Brain pericyte (primary cell): ENCODE measurements around the gene CRYBA2.

Experiments
- DNase-seq: peaks from one replicate; pipeline ENCODE4 v3.0.0-alpha.2; 2012; ENCODE audit warnings: low read depth, low spot score

The CRYBA2 gene

GRCh38 chr2:218982586-218983262, 10.5 kb downstream of the CRYBA2 start:
- no peak for DNase-seq

DNA sequence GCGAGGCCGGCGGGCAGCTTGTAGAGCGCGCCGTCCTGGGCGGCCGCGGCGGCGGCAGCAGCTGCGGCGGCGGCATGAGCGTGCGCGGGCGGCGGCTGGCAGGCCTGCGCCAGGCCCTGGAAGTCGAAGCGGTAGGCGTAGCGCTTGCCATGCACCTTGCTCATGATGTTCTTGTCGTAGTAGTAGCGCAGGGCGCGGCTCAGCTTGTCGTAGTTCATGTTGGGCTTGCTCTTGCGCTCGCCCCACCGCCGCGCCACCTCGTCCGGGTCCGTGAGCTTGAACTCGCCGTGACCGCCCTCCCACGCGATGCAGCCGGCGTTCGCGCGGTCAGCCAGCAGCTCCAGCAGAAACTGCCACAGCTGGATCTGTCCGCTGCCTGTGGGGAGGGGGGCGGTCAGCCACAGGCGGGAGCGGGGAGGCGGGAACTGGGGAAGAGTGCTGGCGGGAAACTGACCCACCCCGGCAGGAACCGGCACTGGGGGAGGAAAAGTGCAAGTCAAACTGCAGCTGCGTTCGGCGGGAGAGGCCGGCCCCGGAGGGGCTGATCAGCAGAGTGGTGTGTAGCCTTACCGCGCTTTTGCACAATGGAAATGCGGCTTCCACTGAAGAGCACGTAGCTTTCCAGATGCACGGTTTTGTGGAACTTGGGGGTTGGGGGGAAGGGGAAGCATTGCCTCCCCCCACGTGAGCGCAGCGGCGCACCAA, 11.2 kb downstream of the CRYBA2 start:
- DNase-seq = no peak

- DNase-seq = no peak
These were observed 11.8 kb downstream of the CRYBA2 start for GRCh38 chr2:218981390-218981880.

DNA sequence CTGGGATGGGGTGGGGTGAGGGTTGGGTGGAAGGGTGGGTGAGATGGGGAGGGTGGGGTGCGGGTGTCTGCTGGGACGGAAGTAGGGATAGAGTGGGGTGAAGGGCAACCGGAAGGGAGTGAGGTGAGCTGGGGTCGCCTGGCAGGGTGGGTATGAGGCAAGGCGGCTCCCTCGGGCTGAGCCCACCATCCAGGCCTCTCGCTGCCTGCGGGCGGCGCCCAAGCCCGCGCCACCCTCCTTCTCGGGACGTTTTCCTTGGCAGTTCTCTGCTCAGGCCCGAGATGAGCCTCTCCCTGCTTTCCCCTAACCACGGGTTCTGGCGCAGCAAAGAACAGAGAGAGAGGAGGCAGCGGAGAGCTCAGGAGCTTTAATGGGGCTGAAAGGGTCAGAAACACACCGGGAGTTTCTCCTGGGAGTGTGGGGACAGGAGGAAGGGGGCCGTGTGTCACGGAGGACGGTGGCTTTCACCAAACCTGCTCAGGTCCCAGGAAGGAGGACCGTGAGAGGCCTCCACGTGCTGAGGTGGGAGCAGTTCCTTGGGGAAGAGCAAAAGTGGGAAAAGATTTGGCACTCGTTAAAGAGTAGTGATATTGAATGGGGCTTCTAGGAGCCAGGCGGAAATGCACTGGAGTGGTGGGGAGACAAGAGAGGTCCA, 12.4 kb downstream of the CRYBA2 start:
- no peak for DNase-seq

- DNase-seq = peak; percentile 29
These were observed 13.1 kb downstream of the CRYBA2 start for GRCh38 chr2:218979846-218980734.

GRCh38 chr2:218975060-218975777, 18.0 kb downstream of the CRYBA2 start:
- no peak for DNase-seq

- DNase-seq = no peak
These were observed 22.3 kb downstream of the CRYBA2 start for GRCh38 chr2:218970894-218971293.

DNA sequence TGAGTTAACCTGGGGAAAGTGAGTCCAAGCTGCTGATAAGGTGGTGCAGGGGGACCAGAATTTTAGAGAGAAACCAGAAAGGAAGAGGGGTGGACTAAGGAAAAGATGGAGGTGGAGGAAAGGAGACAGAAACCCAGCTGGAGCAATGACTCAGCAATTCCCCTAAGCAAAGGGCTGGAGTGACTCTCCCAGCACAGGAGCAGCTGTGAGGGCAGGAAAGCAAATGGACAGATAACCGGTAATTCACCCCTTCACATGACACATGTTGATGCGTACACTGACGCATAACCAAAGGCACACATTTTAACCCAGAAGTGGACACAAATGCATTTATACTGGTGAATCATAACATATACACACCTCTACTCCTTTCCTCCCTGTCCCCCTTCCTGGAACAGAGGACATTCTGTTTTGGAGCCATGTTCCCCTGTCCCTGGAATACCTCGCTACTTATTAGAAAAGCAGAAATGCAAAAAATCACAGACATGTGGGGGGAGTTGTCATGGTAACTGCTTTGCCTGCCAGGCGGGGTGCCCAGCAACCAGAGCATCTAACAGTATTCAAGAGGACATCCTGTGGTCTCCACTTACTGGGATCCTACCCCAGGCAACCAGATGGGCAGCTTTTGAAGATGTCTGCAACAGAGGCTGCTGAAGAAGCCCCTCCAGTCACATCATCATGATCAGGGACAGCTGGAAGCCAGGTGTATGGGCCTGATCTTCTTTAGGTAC, 29.0 kb downstream of the CRYBA2 start:
- no peak for DNase-seq

GRCh38 chr2:218963601-218964000, 29.6 kb downstream of the CRYBA2 start:
- no peak for DNase-seq

GRCh38 chr2:218962859-218963492, 30.2 kb downstream of the CRYBA2 start:
- no peak for DNase-seq

DNA sequence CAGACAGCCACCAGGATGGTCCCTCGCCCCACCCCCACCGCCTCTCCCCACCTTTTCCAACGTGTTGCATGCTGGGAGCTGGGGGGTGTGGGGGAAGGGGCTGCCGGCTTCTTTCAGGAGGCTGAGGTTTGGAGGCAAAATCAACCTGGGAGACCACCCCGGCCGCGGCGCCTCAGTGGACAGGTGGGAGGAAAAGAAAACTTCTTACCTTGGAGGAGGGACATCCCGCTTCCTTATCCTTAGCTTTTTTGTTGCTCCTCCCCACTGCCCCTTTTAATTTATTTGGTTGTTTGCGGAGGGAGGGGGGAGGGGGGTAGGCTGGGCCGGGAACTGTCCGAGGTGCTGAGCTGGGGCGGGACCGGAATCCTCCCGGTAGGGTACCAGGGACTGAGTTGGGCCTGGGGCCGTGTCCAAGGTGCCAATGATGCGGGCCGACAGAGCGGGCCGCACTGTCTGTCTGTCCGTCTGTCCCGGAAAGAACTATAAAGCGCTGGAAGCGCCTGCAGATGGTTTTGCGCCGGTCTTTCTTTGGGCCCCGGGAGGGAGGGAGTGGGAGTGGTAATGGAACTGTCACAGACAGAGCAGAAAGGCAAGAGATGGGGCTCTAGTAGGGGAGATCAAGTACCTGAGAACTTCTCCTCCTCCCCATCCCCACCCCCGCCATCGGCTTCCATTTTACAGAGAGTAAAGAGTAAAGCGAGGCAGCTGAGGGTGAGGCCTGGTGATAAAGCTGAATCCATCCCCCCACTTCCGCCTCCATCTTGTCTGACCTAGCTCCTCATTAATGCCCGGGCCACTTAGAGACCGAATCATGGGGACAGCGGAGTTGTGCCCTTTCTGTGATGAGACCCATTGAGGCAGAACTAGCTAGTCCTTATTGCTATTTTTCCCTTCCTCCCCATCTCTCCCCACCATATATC, 31.3 kb downstream of the CRYBA2 start:
- DNase-seq = no peak

GRCh38 chr2:218961229-218961628, 32.0 kb downstream of the CRYBA2 start:
- no peak for DNase-seq

- no peak for DNase-seq
These were observed 32.7 kb downstream of the CRYBA2 start for GRCh38 chr2:218960309-218961165.

DNA sequence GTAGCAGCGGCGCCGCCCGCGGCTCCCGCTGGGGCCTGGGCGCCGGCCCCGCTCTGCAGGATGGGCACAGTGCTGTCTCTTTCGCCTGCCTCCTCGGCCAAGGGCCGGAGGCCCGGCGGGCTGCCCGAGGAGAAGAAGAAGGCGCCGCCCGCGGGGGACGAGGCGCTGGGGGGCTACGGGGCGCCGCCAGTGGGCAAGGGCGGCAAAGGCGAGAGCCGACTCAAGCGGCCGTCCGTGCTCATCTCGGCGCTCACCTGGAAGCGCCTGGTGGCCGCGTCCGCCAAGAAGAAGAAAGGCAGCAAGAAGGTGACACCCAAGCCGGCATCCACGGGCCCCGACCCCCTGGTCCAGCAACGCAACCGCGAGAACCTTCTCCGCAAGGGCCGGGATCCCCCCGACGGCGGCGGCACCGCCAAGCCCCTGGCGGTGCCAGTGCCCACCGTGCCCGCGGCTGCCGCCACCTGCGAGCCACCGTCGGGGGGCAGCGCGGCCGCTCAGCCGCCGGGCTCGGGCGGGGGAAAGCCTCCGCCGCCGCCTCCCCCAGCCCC, 33.4 kb downstream of the CRYBA2 start:
- DNase-seq = no peak

GRCh38 chr2:218959141-218959731, 34.0 kb downstream of the CRYBA2 start, which contains the start of gene CDK5R2:
CDK5R2 (plus strand) TSS chr2:218959666; CDS start chr2:218959821, 155 bp downstream.
- DNase-seq = no peak

GRCh38 chr2:218958276-218958675, 34.9 kb downstream of the CRYBA2 start:
- no peak for DNase-seq

DNA sequence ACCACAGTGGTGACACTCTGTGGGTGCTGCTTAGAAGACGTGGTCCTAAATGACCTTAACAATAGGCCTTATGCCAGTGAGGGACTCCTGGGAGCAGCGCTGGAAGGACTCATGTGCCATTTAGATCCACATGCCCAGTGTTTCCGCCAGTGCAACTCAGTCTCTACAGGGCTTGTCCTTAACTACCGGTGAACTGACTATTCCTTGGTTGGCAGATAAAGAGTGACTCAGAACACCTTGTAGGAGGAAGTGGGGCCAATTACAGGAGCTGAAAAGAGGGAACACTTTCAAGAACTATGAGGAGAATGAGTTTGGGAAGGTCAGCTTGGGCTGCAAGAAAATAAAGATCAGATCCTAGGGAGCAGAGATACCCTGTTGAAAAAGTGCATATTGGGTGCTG, 35.6 kb downstream of the CRYBA2 start:
- no peak for DNase-seq
